Activated CD4-positive, alpha-beta T cell treated with anti-CD3 and anti-CD28 coated beads, Interleukin-2, amount 50 U/mL, for 24 hours (primary cell): ENCODE measurements around the gene MYADML2.
"Not testable (repeated sequence)": the region's sequence is repeated elsewhere in the genome, so short reads cannot be mapped to it uniquely, and the experiment has no call there.

ENCODE experiments used
- DNase-seq, 2 donors: peaks; one replicate each; pipeline ENCODE4 v3.0.0-alpha.2; 2020; ENCODE audit warnings: low read depth in 1 of 2, low spot score in 1 of 2

Gene MYADML2, protein sequence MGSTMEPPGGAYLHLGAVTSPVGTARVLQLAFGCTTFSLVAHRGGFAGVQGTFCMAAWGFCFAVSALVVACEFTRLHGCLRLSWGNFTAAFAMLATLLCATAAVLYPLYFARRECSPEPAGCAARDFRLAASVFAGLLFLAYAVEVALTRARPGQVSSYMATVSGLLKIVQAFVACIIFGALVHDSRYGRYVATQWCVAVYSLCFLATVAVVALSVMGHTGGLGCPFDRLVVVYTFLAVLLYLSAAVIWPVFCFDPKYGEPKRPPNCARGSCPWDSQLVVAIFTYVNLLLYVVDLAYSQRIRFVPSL

DNA sequence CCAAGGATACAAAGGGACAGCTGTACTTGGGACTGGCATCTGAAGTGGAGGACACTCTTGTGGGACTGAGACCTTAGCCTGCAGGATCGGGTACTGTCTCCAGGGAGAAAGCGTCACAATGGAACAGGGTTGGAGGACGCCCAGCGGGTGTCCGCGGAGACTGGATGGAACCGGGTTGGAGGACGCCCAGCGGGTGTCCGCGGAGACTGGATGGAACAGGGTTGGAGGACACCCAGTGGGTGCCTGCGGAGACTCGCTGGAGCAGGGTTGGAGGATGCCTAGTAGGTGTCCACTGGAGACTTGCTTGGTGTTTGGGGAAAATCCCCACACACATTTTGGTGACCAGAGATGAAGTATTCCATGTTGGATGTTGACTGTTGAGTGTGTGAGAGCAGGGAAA lies at the start of gene MYADML2:
Gene MYADML2, minus strand, starts transcription at position 45 of the 400 bp plus-strand sequence. CDS start 5,492 bp downstream, outside the sequence.
- DNase-seq, result no peak

DNA sequence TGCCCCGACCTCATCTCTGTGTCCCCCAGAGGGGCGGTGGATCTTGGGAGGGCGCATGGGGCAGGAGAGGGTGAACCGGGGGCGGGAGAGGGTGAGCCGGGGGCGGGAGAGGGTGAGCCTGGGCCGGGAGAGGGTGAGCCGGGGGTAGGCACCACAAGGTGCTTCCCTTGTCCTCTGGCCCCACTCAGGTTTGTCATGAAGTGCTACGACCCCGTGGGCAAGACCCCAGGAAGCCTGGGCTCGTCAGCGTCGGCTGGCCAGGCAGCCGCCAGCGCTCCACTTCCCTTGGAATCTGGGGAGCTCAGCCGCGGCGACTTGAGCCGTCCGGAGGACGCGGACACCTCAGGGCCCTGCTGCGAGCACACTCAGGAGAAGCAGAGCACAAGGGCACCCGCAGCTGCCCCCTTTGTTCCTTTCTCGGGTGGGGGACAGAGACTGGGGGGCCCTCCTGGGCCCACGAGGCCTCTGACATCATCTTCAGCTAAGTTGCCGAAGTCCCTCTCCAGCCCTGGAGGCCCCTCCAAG lies 49.3 kb upstream of the MYADML2 start:
- DNase-seq, result no peak

DNA sequence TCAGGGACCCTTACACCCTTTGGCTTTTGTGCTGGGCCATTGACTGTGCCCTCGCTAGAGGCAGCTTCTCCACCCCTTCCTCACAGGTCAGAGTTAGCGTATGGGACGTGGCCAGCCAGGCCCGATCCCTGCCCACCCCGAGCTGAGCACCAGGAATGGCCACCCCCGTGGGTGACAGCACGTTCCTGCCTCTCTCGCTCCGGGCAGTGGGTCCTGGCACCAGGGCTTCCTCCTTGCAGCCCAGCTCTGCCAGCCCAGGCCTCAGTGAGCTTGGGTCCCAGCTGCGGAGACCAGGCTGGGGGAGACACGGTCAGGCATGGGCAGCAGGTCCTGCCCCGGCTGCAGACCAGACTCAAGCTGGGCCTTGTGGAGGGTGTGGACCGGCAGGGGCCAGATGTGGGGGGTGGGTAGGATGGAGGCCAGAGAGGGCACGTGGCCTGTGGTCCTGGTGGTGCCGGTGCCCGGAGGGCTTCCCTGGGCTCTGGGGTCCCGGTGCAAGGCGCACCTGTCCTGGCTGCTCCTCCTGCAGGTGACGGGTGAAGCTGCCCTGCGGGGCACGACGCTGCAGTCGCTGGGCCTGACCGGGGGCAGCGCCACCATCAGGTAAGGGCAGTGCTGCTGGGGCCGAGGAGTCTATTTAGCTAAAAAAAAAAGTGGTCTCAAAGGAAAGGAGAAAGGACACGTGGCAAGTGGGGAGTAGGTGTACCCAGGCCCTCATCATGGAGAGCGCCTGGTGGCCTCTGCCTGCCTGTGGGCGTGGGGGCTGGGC lies 48.6 kb upstream of the MYADML2 start:
- DNase-seq, result no peak

DNA sequence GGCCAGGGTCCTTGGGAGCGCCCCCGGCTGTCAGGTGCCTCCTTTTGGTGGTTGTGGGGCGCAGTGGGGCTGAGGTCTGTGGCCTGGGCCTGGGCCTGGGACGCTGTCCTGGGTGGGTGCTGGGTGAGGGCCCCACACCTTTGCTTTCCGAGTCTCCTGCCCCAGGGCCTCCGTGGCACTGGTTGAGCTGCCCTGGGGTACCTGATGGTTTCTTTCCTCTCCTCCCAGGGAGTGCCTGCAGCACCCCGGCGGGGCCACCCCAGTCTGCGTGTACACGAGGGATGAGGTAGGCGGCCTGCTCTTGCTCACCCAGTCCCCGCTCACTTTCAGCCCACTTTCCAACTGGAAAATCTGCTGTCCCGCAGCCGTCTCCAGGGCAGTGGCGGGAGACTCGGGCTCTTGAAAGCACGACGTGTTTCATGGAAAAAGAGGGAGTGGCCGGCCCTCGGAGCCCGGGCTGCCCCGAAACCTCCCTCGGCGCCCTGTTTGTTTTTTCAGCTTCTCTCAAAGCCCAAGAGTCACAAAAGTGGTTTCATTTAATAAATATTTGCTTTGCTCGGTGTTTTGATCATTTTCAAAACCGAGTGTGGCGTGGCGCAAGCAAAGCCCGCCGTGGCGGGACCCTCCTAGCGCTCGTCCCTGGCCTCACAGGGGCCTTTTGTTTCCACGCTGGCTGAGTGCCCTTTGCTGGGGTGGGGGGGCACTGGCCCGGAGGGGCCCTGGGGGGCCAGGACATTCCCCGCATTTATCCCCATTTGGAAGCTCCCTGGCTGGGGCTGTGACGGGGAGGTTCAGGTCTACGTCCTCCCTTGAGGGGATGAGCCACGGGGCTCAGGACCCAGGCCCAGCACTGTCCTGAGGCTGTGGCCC lies 47.8 kb upstream of the MYADML2 start:
- no peak for DNase-seq

DNA sequence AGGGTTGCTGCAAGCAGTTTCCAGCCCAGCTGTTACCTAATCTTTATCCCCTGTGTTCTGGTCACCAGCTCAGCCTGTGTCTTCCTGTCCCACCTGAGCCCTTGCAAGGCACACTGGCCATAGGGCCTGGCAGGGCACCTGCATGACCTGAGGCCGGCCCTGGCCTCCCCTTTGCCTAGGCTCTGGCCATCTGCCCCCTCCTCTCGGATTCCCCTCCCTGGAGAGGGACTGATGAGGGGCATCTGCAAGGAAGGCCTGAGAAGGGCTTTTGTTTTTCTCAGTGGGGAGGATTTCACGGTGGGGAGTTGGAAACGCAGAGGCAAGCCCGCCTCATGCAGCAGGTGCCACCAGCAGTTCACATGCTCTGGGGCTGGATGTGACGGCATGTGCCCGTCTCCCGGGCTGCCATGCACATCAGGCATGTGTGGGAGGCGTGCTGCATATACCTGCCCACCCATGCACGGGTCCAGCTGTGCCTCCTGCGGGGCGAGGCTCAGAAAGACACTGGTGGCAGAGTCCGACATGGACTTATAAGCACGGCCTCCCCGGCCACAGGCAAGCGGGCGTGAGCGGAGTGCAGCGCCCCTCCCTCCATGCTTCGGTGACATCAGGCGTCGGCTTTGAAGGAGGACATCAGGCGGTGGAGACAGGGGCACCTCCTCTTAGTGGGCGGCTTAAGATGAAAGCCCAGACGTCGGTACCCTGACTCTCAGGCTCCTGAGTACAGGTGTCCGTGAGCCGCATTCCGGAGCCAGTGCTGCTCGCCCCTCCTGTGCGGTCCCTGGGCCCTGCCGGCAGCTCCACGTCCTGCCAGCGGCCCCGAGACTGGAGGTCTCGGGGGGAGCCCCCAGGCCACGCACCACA lies 46.9 kb upstream of the MYADML2 start:
- DNase-seq, result no peak

DNA sequence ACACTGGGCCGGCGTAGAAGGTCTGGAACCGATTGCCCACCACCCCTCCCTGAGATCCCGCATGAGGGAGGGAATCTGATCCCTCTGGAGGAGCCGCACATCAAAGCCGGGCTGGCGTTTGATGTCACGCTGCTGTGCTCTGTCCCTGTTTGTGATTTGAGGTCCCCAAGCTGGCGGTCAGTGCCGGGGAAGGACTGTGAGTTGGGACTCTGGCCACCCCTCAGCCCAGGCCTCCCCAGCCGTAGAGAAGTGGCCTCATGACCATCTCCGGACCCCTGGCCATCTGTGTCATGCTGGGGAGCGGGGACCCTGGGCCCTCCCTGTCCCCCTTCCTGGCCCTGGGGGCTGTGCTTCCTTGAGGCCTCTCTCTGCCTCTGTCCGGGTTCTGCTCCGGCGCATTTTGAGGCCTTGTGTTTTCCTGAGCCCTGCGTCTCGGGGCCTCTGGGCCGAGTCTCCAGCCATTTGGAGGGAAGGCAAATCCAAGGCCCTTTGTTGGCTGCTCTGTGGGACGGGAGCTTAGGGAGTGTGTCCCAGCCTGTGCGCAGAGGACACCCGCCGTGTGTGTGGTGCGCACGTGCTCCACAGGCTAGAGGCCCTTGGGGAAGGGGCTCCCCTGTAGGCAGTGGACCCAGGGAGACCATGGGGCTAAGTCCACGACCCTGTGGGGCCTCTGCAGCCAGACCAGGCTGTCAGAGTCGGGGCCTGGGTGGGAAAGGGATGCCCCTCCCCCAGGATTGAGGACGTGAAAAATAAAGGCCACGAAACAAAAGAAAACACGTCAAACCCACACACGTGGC lies 45.5 kb upstream of the MYADML2 start:
- no peak for DNase-seq

DNA sequence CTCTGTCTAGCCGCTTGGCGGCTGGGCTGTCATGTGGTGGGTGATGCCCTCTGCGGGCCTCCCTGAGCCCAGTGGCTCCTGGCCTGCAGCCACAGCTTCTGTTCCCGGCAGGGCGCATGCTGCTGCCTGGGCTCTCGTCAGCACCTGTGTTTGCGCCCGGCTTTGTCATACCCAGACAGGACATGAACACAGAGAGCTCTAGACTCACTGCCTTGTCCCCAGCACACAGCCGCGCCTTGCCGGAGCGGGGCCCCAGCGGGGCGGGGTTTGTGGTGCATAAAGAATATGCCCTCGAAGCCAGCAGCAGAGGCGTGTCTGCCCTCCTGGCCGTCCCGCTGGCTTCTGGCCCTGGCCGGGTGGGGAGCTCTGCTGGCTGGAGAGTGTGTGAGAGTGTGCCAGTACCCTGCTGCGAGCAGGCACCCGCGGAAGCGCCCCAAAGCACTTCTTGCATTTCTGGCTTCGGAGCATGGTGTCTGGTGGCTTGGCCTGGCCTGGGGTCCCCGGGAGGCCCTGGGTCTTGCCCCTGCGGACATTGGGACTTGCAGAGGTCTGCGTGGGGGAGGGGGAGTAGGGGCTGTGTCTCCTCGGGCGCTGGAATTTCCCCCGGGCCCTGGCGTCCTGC lies 44.8 kb upstream of the MYADML2 start:
- no peak for DNase-seq

DNA sequence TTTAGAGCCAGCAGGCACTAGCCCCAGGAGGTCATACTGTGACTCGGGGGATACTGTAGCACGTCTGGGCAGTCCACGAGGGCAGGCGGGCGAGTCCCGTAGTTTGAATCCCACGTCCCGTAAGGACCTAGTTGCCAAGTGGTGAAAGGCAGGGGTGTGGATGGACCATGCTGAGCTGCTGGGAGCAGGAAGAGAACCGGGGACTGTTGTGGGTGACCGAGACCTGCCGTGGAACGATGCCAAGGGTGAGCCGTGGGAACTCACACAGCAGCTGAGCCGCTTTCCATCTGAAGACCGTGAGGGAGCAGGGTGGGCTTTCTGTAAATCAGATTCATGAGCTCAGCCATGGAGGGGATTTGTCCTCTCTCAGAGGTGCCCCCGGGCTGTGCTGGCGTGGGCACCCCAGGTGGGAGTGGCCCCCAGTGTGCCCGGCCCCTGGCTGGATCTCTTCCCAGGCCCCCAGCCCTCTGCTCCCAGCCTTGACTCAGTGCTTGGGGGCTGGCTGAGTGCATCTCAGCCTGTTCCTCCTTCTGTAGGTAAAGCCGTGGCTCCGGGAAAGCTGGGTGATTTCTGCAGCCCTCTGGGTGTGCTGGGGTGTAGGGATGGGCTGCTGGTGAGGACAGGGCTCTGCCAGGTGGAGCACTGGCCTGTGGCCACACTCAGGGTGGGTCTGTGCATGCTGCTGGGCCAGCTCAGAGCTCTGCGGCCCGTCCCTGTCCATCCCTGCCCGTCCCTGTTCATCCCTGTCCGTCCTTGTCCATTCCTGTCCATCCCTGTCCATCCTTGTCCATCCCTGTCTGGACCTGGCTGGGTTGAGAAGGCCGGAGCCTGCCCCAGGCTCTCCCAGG lies 44.0 kb upstream of the MYADML2 start:
- no peak for DNase-seq

DNA sequence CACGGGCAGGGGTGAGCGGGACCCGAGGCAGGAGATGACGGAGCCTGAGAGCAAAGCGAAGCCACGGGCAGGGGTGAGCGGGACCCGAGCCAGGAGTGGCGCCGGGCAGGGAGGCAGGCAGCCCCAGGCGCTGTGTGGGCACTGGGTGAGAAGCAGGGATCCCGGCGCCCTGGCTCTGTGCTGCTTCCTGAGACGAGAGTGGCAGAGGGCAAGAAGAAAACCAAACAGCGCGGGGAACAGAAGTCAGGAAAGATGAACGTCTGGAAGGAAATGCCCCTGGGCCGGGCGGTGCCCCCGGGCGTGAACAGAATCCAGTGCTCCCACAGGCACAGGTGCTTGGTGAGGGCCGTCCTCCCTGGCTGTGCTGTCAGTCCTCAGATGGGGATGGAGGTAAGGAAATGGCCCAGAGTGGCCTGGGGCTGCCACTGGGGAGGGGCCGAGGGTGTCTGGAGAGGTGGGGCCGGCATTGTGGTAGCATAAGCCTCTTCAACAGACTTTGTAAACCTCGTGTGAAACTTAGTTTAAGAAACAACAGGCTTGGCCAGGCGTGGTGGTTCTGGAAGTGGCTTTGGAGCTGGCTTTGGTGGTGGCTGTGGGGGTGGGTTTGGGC lies 40.2 kb upstream of the MYADML2 start:
- no peak for DNase-seq

DNA sequence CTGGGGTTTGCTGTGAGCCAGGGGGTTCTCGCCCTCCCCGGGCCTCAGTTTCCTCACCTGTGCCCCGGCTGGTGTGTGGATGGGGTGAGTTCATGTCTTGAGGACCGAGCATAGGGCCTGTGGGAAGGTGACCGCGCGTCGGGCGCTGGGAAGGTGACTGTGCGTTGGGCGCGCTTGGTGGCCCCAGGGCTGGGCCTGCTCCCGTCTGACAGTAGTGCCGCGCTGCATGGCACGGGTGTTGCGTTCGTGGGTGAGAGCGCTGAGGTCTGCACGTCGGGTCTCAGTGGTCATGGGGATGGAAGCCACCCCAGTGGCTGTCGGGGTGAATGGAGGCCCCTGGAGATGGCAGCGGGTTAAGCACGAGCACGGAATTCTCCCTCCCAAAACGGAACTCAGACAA lies 39.6 kb upstream of the MYADML2 start:
- DNase-seq, result no peak

DNA sequence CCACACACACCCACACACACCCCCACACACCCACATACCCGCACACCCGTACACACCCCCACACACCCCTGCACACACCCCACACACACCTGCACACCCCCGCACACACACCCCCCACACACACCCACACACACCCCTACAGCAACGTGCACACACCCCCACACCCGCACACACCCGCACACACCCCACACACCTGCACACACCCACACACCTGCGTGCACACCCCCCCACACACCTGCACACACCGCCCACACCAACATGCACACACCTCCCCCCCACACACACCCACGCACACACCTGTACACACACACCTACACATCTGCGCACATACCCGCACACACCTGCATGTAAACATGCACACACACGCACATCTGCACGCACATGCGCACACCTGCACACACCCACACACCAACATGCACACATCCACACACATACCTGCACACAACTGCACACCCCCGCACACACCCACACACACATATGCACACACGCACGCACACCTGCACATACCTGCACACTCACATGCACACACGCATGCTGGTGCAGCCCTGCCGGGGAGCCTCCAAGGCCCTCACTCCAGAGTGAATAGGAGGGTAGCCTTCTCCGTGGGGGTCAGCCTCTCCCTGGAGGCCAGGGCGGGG lies 37.9 kb upstream of the MYADML2 start:
- no peak for DNase-seq

DNA sequence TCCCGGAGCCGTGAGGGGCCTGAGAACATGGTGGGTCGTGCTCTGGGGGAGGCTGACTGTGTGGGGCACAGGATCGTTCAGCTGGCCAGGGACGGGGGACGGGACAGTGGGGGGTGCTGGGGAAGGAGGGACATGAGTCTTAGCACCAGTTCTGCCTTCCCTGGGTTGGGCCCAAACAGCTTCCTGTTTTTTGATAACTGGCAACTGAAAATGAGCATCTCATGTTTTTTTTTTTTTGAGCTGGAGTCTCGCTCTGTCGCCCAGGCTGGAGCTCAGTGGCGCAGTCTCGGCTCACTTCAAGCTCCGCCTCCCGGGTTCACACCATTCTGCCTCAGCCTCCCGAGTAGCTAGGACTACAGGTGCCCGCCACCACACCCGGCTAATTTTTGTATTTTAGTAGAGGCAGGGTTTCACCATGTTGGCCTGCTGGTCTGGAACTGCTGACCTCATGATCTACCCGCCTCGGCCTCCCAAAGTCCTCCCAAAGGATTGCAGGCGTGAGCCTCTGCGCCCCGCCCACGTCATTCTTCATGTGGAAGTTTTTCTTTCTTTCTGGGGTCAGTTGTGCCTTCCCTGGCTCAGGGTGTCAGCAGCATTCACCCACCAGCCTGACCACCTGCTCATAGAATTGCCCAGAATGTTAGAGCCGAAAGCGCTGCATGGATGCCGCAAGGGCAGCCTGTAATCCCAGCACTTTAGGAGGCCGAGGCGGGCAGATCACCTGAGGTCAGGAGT lies 36.8 kb upstream of the MYADML2 start:
- DNase-seq, result no peak

DNA sequence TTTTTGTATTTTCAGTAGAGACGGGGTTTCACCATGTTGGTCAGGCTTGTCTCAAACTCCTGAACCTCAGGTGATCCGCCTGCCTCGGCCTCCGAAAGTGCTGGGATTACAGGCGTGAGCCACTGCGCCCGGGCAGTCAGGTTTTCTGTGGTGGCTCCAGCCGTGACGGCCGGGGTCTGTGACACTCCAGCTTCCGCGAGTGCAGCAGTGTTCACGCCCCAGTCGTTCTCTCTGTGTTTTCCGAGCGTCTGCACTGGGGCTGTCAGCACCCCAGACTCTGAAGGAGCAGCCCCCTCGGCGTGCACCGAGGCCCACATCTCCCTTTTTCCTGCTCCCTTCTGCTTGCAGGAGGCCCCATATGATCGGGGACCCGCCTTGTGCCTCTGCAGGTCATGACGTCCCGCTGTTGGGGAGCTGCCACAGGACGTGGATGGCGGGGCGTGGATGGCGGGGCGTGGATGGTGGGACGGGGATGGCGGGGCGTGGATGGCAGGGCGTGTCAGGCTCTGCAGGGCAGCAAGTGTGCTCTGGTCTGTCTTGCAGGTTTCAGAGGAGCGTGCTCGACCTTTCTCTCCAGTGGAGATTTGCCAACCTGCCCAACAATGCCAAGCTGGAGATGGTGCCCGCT lies 36.1 kb upstream of the MYADML2 start:
- no peak for DNase-seq

DNA sequence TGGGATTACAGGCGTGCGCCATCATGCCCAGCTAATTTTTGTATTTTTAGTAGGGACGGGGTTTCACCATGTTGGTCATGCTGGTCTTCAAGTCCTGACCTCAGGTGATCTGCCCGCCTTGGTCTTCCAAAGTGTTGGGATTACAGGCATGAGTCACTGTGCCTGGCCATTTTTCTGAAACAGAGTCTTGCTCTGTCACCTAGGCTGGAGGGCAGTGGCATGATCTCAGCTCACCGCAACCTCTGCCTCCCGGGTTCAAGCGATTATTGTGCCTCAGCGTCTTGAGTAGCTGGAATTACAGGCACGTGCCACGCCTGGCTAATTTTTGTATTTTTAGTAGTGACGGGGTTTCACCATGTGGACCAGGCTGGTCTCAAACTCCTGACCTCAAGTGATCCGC lies 34.5 kb upstream of the MYADML2 start:
- not testable (repeated sequence) for DNase-seq

DNA sequence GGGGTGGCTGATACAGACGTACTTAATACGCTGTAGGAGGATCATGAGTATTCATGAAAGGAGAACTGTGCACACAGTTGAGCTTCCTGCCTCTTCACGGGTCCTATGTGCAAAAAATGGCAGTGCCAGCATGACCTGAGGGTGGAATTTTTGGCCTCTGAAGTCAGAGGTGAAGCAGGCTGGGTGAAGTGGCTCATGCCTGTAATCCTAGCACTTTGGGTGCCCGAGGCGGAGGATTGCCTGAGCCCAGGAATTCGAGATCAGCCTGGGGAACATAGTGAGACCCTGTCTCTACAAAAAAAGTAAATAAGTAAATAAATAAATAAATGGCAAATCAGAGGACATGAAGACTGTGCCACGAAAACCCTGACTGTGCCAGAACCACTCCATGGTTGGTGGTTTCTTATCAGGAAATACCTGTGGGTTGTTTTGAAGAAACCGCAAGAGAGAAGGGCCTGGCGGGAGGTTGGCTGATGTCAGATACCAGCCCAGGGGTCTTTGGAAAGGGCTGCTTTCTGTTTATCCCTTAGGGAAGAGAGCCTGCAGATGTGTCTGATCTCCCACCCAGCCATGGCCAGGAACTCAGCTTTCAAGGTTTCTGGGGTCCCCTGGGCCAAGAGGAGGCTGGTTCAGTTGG lies 33.8 kb upstream of the MYADML2 start:
- no peak for DNase-seq

DNA sequence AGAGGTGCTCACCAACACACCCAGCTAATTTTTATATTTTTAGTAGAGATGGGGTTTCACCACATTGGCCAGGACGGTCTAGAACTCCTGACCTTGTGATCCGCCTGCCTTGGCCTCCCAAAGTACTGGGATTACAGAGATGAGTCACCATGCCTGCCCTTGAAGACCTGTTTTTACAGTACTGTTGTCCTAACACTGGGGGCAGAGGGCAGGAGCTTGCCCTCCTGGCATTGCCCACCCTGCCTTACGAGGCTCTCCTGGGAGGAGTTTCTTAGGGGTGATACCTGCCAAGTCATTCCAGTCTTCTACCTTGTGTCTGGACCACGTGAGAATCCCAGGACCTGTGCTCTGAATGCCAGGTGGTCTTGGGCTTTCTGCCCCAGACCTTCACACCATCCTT lies 33.1 kb upstream of the MYADML2 start:
- DNase-seq, result no peak
